OCI-LY1 (cell line): ENCODE results near the gene GTF3C2.

ENCODE experiments used
- H2AFZ ChIP-seq: fragments of 200-600 bp; sonication (generic), shearing (Covaris generic); 2 replicates; pipeline ENCODE4 v1.6.0; 2014; ENCODE audit warnings: antibody characterized with exemption, mild to moderate bottlenecking, low read length
- H3F3A ChIP-seq: fragments of 200-600 bp; sonication (generic), shearing (Covaris generic); 2 replicates; pipeline ENCODE4 v1.6.0; 2014; ENCODE audit warnings: mild to moderate bottlenecking, antibody characterized with exemption, low read length, moderate library complexity; ENCODE audit not compliant: insufficient read depth
- H3K27ac ChIP-seq: fragments of 200-600 bp; sonication (generic); 2 replicates; pipeline ENCODE4 v1.5.1; 2014; ENCODE audit warnings: low read length, mixed run types, mild to moderate bottlenecking, low read depth; ENCODE audit not compliant: poor library complexity, severe bottlenecking
- H3K27me3 ChIP-seq: fragments of 200-600 bp; sonication (generic); 2 replicates; pipeline ENCODE4 v1.6.0; 2014; ENCODE audit warnings: antibody characterized with exemption, mild to moderate bottlenecking, low read length, moderate library complexity; ENCODE audit not compliant: insufficient read depth
- H3K36me3 ChIP-seq: fragments of 200-600 bp; sonication (generic); 2 replicates; pipeline ENCODE4 v1.6.1; 2014; ENCODE audit warnings: mild to moderate bottlenecking, antibody characterized with exemption, low read length, moderate library complexity, mixed read lengths; ENCODE audit not compliant: insufficient read depth
- H3K4me1 ChIP-seq: fragments of 200-600 bp; sonication (generic); 2 replicates; pipeline ENCODE4 v1.5.1; 2014; ENCODE audit warnings: mild to moderate bottlenecking, low read length, moderate library complexity; ENCODE audit not compliant: insufficient read depth, severe bottlenecking
- H3K4me2 ChIP-seq: fragments of 200-600 bp; sonication (generic), shearing (Covaris generic); 2 replicates; pipeline ENCODE4 v1.6.1; 2014; ENCODE audit warnings: low read length
- H3K4me3 ChIP-seq: fragments of 200-600 bp; sonication (generic); 2 replicates; pipeline ENCODE4 v1.5.1; 2014; ENCODE audit warnings: low read length, low read depth, mild to moderate bottlenecking, mixed read lengths; ENCODE audit not compliant: poor library complexity, severe bottlenecking
- H3K79me2 ChIP-seq: fragments of 200-600 bp; shearing (Covaris generic); 2 replicates; pipeline ENCODE4 v1.6.1; 2016; ENCODE audit warnings: mixed run types, low read length, mixed read lengths; ENCODE audit not compliant: insufficient read depth
- H3K9ac ChIP-seq: fragments of 200-600 bp; sonication (generic), shearing (Covaris generic); 2 replicates; pipeline ENCODE4 v1.6.1; 2014; ENCODE audit warnings: mild to moderate bottlenecking, low read length, mixed read lengths
- H3K9me2 ChIP-seq: fragments of 200-600 bp; sonication (generic), shearing (Covaris generic); 2 replicates; pipeline ENCODE4 v1.6.1; 2014; ENCODE audit warnings: low read depth, mild to moderate bottlenecking, low read length, mixed read lengths
- H3K9me3 ChIP-seq: fragments of 200-600 bp; shearing (Covaris generic); 2 replicates; pipeline ENCODE4 v1.6.1; 2014; ENCODE audit warnings: low read length, mixed read lengths
- H4K20me1 ChIP-seq: fragments of 200-600 bp; sonication (generic), shearing (Covaris generic); 2 replicates; pipeline ENCODE4 v1.6.0; 2016; ENCODE audit warnings: mild to moderate bottlenecking, low read length; ENCODE audit not compliant: insufficient read depth
- EZH2 ChIP-seq: fragments of 200-600 bp; sonication (generic), shearing (Covaris generic); IDR thresholded peaks from 2 replicates; pipeline ENCODE4 v1.8.0; 2017; ENCODE audit warnings: borderline replicate concordance, mixed run types, mild to moderate bottlenecking, antibody characterized with exemption, low read length, moderate library complexity, mixed read lengths
- TF ChIP-seq, protein P1 (sequence below): fragments of 200-600 bp; sonication (generic), shearing (Covaris generic); IDR thresholded peaks from 2 replicates; pipeline ENCODE4 v1.5.1; 2017; ENCODE audit warnings: mild to moderate bottlenecking, antibody characterized with exemption, low read length, moderate library complexity, mixed read lengths

GTF3C2 gene

GRCh38 chr2:27308359-27308881 lies 48.1 kb downstream of the GTF3C2 start, which contains the start of gene UCN:
Gene UCN, minus strand, starts transcription at chr2:27308445. Its CDS starts 550 bp downstream, at chr2:27307895.
- Histone ChIP-seq H3K4me1 (peaks cover under 1% of the 10 kb centered on the region), H3K36me3 (peaks cover 25% of the 10 kb centered on the region), H3K79me2 (no peaks in the 10 kb centered on the region), H3K9me3 (no peaks in the 10 kb centered on the region), H3F3A (no peaks in the 10 kb centered on the region), H3K27me3 (no peaks in the 10 kb centered on the region), H3K27ac (no peak within 1 kb of the TSS), H4K20me1 (no peaks in the 10 kb centered on the region), H3K9ac (no peak within 1 kb of the TSS), H3K4me2 (no peak within 1 kb of the TSS), H3K4me3 (no peak within 1 kb of the TSS), H2AFZ (no peak within 1 kb of the TSS), H3K9me2 (no peaks in the 10 kb centered on the region)
- no peak for TF ChIP-seq EZH2
- TF ChIP-seq, protein P1, sequence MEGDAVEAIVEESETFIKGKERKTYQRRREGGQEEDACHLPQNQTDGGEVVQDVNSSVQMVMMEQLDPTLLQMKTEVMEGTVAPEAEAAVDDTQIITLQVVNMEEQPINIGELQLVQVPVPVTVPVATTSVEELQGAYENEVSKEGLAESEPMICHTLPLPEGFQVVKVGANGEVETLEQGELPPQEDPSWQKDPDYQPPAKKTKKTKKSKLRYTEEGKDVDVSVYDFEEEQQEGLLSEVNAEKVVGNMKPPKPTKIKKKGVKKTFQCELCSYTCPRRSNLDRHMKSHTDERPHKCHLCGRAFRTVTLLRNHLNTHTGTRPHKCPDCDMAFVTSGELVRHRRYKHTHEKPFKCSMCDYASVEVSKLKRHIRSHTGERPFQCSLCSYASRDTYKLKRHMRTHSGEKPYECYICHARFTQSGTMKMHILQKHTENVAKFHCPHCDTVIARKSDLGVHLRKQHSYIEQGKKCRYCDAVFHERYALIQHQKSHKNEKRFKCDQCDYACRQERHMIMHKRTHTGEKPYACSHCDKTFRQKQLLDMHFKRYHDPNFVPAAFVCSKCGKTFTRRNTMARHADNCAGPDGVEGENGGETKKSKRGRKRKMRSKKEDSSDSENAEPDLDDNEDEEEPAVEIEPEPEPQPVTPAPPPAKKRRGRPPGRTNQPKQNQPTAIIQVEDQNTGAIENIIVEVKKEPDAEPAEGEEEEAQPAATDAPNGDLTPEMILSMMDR, result no peak

DNA sequence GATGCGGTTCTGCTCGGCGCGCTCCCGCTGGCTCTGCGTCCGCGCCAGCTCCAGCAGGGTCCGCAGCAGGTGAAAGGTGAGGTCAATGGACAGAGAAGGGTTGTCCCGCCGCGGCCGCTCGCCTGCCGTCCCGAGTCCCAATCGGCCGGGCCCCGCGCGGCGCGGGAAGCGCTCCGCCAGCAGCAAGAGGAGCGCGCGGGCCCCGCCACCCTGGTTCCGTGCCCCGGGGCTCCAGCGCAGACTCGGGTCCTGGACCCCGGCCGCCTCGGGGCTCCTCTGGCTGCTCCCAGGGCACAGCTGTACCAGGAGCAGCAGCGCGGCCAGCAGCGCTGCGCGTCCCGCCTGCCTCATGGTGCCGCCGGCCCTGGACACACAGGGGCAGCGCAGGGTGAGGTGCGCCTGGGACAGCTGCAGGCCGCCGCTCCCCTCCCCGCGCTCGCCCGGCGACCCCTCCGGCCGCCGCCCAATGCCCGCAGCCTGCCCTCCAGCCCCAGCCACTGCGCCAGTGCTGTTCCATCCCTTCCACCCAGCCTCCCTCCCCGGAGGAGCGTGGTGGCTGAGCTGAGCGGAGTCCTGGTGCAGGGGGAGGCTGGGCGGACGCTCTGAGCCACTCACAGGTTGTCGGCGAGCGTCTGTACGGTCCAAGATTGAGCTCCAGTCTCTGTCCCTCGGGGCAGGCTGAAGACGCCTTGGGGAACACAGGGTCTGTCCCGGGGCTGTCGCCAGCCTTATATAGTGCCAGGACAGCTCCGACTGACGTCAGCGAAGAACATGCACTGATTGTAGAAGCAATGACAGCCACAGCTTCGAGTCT lies 48.8 kb downstream of the GTF3C2 start:
- Histone ChIP-seq H3K9me3 (no peaks in the 10 kb centered on the region), H4K20me1 (no peaks in the 10 kb centered on the region), H3K9me2 (no peaks in the 10 kb centered on the region), H3K4me2 (no peak overlapping the region), H3K36me3 (peaks cover 25% of the 10 kb centered on the region), H3K27ac (no peak overlapping the region), H3K4me3 (no peak overlapping the region), H3K79me2 (no peaks in the 10 kb centered on the region), H3K9ac (no peak overlapping the region), H3F3A (no peaks in the 10 kb centered on the region), H3K4me1 (peaks cover 7% of the 10 kb centered on the region), H3K27me3 (no peaks in the 10 kb centered on the region), H2AFZ (no peak overlapping the region)
- TF ChIP-seq, protein P1, result no peak
- TF ChIP-seq EZH2, result no peak

DNA sequence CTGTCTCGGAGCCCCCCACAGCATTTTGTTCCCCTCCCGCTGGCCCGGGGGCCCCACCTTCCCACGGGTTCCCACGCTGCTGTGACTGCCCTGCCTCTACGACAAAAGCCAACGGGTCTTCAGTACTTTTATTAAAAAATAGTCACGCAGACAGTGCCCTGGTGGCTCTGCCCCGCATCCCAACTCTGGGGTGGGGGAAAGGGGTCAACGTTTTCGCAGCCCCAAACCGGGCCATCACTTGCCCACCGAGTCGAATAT lies 49.3 kb downstream of the GTF3C2 start:
- H3K36me3 ChIP-seq, result peaks cover 24% of the 10 kb centered on the region
- no peaks in the 10 kb centered on the region for H3K79me2 ChIP-seq
- H3K9me3 ChIP-seq, result no peaks in the 10 kb centered on the region
- no peaks in the 10 kb centered on the region for H4K20me1 ChIP-seq
- no peak overlapping the region for H3K4me3 ChIP-seq
- no peaks in the 10 kb centered on the region for H3K27me3 ChIP-seq
- H3K4me1 ChIP-seq, result peaks cover 8% of the 10 kb centered on the region
- TF ChIP-seq, protein P1, result no peak
- TF ChIP-seq EZH2, result no peak
- no peak overlapping the region for H3K4me2 ChIP-seq
- H3K27ac ChIP-seq, result no peak overlapping the region
- no peak overlapping the region for H3K9ac ChIP-seq
- no peaks in the 10 kb centered on the region for H3F3A ChIP-seq
- no peak overlapping the region for H2AFZ ChIP-seq
- H3K9me2 ChIP-seq, result no peaks in the 10 kb centered on the region
